Measurements from ENCODE around the gene ACD. TPM values are rescaled to one million over a fixed set of nuclear protein-coding genes. Genes with fewer than 3 reads are reported as not detected.

Gene ACD
- total and polyA plus RNA-seq, 9 of the 15 experiments (the other 6 are each of a cell fraction or from before 2014, with no cell fraction given): 4.2 to 47.4 (median 19.2) TPM

- no TSS peak for BruUV-seq (replicated peaks)
- Histone ChIP-seq H3K9me1 (ENCODE audit: control insufficient read depth, insufficient read depth, low read length) (no peaks in the 10 kb centered on the region), H3K27me3 (ENCODE audit: control insufficient read depth in 2 of 2, insufficient read depth in 2 of 2, low read length in 2 of 2) (no peaks in the 10 kb centered on the region), H3K27ac (ENCODE audit: extremely low read depth, low read depth, low read length) (no peak overlapping the region), H3K9ac (ENCODE audit: insufficient read depth in 1 of 2, low read depth in 2 of 2, low read length in 2 of 2) (no peak overlapping the region), H3K79me2 (ENCODE audit: control insufficient read depth, insufficient read depth, low read length) (peaks cover 4% of the 10 kb centered on the region; the same call in 2 of the 3 replicates), H3K4me1 (replicated peaks in 1 of 2; ENCODE audit: control insufficient read depth in 2 of 2, insufficient read depth in 2 of 2, low read length in 2 of 2) (peaks cover 14 to 65% of the 10 kb centered on the region in 2 experiments), H3K4me2 (ENCODE audit: insufficient read depth, low read length) (no peak overlapping the region), H3K4me3 (no peak overlapping the region), H3K9me3 (replicated peaks; ENCODE audit: control insufficient read depth, insufficient read depth, low read depth, low read length) (no peaks in the 10 kb centered on the region), H2AFZ (ENCODE audit: low read depth, low read length) (no peak overlapping the region), H4K20me1 (replicated peaks; ENCODE audit: control insufficient read depth, insufficient read depth, low read length) (peaks cover 2% of the 10 kb centered on the region; the same call in 1 of the 2 replicates), H3K36me3 (ENCODE audit: control insufficient read depth, insufficient read depth, low read length) (peaks cover 7% of the 10 kb centered on the region; the same call in 2 of the 3 replicates)
- FAIRE-seq (no peak), DNase-seq (ENCODE audit: extremely low read depth in 1 of 4, low spot score in 3 of 4) (no peak), ATAC-seq (no peak)
- intact Hi-C loops (cut with micrococcal nuclease) (no loop called here), in situ Hi-C loops (cut with MboI) (loop anchor here (5.0 kb wide), 1 partner anchor 262 kb away; no protein-coding TSS in a partner anchor)
- POLR2A ChIA-PET: interaction anchor here (0.6 to 1.5 kb wide), 3 partner anchors 18 to 271 kb away, joined by 3 to 6 read pairs (median 4); no protein-coding TSS in a partner anchor
- TF ChIP-seq CBFA2T3 (IDR thresholded peaks at IDR 0.05): no peak
- no peak for TF ChIP-seq CLOCK (CRISPR knock-in tag; IDR thresholded peaks at IDR 0.05; ENCODE audit: borderline replicate concordance)
- TF ChIP-seq HMG20A (CRISPR knock-in tag; conservative IDR thresholded peaks at IDR 0.05): no peak
- no peak for TF ChIP-seq USF2 (CRISPR knock-in tag; IDR thresholded peaks at IDR 0.05)
- TF ChIP-seq E2F6 (IDR thresholded peaks at IDR 0.05; ENCODE audit: borderline replicate concordance in 1 of 2, extremely low read depth in 1 of 2, insufficient read depth in 1 of 2, insufficient read length in 1 of 2, low read depth in 1 of 2, low read length in 1 of 2, poor library complexity in 1 of 2, severe bottlenecking in 1 of 2): no peak
- no peak for TF ChIP-seq ATF2 (CRISPR knock-in tag; IDR thresholded peaks at IDR 0.05)
- TF ChIP-seq FIP1L1 (IDR thresholded peaks at IDR 0.05; ENCODE audit: low read depth, low read length, poor library complexity, severe bottlenecking): no peak
- TF ChIP-seq MYNN (IDR thresholded peaks at IDR 0.05): no peak
- no peak for TF ChIP-seq MYNN (CRISPR knock-in tag; IDR thresholded peaks at IDR 0.05)
- no peak for TF ChIP-seq CREB5 (CRISPR knock-in tag; IDR thresholded peaks at IDR 0.05)
- TF ChIP-seq SREBF1 (IDR thresholded peaks at IDR 0.05; ENCODE audit: borderline replicate concordance, low read depth, low read length): no peak
- no peak for TF ChIP-seq ZBTB8A (IDR thresholded peaks at IDR 0.05; ENCODE audit: partially characterized antibody)
- no peak for TF ChIP-seq NCOA2 (IDR thresholded peaks at IDR 0.05; ENCODE audit: partially characterized antibody in 2 of 2)
- CTCF ChIA-PET (ENCODE audit: low intra/inter-chr PET ratio): interaction anchor here (0.6 kb wide), 1 partner anchor 152 kb away, joined by 4 read pairs; no protein-coding TSS in a partner anchor
- 88% methylated on average over 7 of the region's 7 CpGs for WGBS (ENCODE audit: insufficient coverage, low coverage, missing lambda C conversion rate)
Measured at GRCh38 chr16:67664871-67665270, 4.8 kb upstream of the ACD start.

Measured in K562 (cell line).